CD4-positive, alpha-beta T cell treated with Interleukin-17A for 1 hour (primary cell): ENCODE measurements around the gene ABCC11.
"Not testable (repeated sequence)": the region's sequence is repeated elsewhere in the genome, so short reads cannot be mapped to it uniquely, and the experiment has no call there.

ENCODE experiments used
- DNase-seq: peaks from one replicate; pipeline ENCODE4 v3.0.0-alpha.2; 2020

The ABCC11 gene

GRCh38 chr16:48197294-48197693, 50.0 kb downstream of the ABCC11 start:
- no peak for DNase-seq

GRCh38 chr16:48194828-48195556, 52.3 kb downstream of the ABCC11 start:
- no peak for DNase-seq

DNA sequence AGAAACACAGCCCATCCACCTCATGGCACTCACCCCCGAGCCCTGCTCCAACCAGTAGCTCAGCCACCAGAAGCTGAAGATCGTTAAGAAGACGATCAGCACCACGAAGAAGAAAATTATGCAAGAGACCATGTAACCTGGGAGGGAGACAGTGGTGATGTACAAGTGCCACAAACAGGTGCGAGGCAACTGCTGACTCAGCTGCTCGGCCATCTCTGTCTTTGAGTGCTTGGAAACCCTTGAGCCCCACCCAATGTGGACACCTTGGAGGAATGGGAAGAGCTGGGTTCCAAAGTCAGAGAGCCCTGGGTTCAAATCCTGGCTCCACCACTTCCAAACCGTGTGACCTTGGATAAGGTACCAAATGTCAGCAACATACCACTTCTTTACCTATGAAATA, 53.5 kb downstream of the ABCC11 start:
- no peak for DNase-seq

DNA sequence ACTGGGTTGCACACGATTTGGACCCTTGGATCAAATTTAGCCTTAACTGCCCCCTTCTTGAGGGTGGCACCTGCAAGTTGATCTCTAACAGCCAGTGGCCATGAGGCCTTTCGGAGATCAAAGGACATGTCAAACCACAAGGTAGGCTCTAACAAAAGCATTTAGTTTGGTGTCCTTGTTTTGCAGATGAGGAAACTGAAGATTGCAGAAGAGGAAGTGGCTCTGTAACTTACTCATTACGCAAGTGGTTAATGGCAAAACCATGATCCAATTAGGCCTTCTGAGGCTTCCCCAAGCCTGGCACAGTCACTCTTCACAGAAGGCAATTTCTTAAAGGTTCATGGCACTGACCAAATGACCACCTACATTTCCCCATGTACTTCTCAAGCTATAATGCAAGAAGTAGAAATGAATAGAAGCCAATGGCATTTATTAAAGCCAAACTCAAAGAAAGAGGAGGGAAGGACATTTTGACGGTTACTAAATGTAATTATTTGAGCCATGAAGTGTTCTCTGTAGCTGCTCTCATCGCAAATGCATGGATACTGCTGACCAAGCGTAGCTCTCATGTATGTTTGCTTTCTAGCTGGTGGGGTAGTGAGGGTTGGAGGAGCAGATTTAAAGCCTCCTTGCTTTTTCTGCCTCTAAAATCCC, 58.8 kb downstream of the ABCC11 start:
- peak; percentile 16 for DNase-seq

- DNase-seq, result no peak
Measured at GRCh38 chr16:48187779-48188178, 59.6 kb downstream of the ABCC11 start.

DNA sequence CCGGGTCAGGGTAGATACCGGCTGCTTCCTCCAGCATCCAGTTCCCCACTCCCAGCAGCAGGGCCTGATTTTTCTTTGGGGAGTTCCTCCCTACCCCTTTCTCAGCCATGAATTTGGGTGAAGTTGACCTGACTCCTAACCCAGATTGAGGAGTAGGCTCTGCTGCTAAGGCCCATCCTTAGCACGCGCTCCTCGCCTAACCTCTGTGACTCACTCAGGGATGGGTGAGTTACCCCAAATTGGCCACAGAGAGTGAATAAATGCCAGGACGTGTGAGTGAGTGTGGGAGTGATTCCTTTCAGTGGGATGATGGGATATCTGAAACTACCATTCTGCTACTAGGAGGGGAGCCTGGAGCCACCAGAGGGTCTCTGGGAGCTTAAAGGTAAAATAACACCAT, 62.7 kb downstream of the ABCC11 start:
- DNase-seq, result no peak

DNA sequence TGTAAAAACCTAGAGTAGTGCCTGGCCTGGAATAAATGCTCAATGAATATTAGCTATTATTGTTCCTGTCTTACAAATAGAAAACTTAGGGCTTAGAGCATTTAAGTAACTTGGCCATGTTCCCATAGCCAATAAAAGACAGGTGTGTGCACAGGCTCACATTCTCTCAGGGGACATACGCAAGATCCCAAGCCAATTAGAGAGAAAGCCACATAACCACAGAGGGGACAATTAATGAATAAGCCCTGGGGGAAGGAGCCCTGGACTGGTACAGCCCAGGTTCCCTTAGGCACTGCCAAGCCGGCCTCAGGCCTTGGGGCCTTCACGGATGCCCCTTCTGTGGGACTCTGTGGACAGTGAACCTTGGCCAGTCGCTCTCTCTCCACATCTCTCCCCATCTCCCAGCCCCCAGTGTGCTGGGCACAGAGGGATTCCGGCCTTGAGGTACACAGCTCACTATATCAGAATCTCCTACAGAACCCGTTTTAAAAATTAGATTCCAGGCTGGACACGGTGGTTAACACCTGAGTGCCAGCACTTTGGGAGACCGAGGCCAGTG, 64.3 kb downstream of the ABCC11 start:
- no peak for DNase-seq

GRCh38 chr16:48181746-48182520, 65.4 kb downstream of the ABCC11 start:
- not testable (repeated sequence) for DNase-seq

GRCh38 chr16:48180868-48181480, 66.4 kb downstream of the ABCC11 start:
- no peak for DNase-seq

GRCh38 chr16:48176635-48177408, 70.5 kb downstream of the ABCC11 start:
- no peak for DNase-seq

DNA sequence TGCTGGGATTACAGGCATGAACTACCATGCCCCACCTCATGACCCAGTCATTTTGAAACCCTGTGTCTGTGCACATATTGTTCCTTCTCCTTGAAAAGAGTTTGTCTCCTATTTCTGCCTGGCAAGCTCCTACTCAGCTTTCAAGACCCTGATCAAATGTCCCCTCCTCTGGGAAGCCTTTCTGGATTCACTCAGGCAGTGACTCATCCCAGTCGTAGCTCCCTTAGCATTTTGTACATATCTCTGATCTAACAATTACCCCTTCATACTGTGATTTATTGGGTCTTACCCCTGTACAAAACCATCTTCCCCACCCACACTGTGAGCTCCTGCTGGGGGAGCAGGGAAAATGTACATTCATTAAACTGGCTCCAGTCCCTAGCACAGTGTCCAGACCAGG, 73.5 kb downstream of the ABCC11 start:
- no peak for DNase-seq

DNA sequence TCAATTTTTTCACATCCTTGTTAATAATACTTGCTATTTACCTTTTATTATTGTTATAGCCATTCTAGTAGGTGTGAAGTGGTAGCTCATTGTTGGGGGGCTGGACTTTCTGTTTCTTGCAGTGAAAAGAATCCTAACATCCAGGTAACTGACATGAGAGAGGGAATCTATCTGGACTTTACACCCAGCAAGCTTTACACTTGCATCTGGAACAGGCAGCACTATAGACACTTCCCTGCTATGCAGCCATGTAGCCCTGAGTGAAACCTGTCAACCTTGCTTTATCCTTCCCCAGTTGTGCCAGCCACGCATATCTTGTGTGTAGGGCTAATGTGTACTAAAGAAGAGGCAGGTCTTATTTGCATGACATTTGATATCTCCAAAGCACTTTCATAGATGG, 74.7 kb downstream of the ABCC11 start:
- no peak for DNase-seq

GRCh38 chr16:48169896-48170295, 77.4 kb downstream of the ABCC11 start:
- no peak for DNase-seq

DNA sequence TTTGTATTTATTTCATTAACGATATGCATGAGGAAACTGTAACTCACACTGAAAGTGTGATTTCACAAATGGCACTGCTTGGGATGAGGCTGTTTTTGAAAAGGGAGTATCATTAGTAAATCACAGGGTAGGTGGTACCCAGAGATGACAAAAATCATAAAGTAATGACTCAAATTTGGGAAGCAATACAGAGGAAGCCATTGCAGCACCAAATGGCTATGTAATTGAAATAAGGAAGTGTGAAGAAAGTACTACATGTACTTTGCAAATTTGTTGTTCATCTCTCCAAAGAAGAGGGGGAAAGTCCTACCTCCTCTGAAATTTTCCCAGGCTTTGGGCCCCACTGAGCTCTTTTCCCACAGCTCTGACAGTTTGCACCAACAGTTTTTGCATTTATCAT, 79.3 kb downstream of the ABCC11 start:
- DNase-seq, result no peak

DNA sequence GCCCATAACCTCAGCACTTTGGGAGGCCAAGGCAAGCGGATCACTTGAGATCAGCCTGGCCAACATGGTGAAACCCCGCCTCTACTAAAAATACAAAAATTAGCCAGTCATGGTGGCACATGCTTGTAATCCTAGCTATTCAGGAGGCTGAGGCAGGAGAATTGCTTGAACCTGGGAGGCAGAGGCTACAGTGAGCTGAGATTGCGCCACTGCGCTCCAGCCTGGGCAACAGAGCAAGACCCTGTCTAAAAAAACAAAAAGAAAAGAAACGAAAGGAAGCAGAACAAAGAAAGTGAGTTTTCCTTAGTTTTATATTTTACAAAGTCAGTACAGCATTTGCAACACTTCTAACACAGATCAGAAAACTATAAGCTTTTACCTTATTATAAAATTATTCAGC, 80.7 kb downstream of the ABCC11 start:
- not testable (repeated sequence) for DNase-seq

- DNase-seq, result no peak
Measured at GRCh38 chr16:48165961-48166578, 81.3 kb downstream of the ABCC11 start.

GRCh38 chr16:48164907-48165715, 82.2 kb downstream of the ABCC11 start:
- peak; percentile 67 for DNase-seq

DNA sequence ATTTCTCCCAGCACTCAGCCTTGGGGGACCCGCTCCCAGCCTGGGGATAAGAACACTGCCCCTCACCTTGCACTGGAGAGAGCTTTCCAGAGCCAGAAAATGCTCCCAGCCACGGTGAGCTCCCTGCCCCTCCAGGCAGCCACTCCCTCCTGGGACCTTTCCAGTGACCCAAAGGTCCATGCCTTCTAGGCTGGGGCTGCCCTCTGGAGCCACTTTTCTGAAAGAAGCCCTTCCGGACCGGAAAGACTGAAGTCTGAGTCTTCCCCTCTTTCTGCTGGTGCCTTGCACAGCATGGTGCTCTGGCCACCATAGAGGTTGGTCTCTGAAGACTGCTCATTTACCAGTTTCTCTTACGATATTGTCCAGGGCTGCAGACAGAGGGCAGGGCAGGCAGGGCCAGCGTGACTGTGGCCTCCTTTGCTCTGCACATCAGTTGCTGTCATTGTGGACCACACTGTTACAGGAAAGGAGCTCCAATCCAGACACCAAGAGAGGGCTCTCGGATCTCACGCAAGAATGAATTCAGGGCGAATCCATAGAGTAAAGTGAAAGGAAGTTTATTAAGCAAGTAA, 84.4 kb downstream of the ABCC11 start:
- DNase-seq, result no peak

- no peak for DNase-seq
Measured at GRCh38 chr16:48161906-48162305, 85.4 kb downstream of the ABCC11 start.

- no peak for DNase-seq
Measured at GRCh38 chr16:48160575-48160974, 86.8 kb downstream of the ABCC11 start.

DNA sequence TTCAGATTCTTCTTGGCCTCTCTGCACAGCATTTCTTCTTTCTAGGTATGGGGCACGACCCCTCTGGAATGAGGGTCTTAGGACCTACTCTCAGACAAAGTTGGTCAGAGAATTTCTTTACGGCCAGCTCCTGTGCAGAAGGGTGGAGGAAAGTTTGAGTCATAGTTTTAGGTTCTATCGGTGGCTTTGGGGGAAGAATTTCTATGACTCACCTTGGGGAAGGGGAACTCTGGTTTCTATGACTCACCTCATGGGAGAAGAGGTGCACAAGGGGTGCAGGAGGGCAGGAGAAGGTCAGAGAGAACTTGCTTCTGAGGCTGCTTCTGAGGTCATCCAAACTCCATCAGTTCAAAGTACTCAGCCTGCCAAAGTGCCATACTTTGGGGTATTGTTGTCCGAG, 89.0 kb downstream of the ABCC11 start:
- no peak for DNase-seq
